ENCODE measurements around the gene GXYLT2.
A peak's percentile ranks its signal among the peaks of the same experiment; 100 is the strongest.

Gene GXYLT2, protein sequence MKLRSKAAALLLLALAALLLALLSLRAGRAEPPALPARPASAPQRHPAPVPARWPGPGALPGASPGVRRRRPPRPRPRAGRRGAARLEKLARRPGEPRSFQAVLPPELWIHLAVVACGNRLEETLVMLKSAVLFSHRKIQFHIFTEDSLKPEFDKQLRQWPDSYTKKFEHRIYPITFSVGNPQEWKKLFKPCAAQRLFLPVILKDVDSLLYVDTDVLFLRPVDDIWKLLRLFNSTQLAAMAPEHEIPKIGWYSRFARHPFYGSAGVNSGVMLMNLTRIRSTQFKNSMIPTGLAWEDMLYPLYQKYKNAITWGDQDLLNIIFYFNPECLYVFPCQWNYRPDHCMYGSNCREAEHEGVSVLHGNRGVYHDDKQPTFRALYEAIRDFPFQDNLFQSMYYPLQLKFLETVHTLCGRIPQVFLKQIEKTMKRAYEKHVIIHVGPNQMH

DNA sequence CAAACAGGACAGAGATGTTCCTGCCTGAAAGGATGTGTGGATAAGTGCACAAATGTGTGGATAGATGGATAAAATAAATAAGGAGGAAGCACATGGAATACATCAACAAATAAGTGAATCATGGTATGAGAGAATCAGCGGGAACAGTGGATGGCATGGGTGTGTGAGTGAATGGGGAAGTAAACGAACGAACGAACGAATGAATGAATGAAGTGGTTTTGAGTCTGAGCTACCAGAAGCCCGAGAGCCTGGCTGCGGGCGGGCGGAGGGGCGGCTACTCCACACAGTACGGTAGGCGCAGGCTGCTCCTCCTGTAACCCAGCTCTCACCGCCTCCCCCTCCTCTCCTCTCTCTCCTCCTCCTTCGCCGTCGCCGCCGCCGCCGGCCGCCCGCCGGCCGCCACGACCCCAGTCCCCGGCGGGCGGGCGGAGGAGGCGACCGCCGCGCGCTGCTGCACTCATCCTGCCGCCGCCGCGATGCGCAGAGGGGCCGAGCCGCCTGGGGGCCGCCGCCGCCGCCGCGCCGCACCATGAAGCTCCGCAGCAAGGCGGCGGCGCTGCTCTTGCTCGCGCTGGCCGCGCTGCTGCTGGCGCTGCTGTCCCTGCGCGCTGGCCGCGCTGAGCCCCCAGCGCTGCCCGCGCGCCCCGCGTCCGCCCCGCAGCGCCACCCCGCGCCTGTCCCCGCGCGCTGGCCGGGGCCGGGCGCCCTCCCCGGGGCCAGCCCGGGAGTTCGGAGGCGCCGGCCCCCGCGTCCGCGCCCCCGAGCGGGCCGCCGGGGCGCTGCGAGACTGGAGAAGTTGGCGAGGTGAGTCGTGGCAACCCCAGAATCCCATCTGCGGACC lies at the start of gene GXYLT2:
TSS of gene GXYLT2 (plus strand) at position 342 of the 841 bp plus-strand sequence. CDS start at position 530, 188 bp downstream.
- DNase-seq, result peak; percentile 44

DNA sequence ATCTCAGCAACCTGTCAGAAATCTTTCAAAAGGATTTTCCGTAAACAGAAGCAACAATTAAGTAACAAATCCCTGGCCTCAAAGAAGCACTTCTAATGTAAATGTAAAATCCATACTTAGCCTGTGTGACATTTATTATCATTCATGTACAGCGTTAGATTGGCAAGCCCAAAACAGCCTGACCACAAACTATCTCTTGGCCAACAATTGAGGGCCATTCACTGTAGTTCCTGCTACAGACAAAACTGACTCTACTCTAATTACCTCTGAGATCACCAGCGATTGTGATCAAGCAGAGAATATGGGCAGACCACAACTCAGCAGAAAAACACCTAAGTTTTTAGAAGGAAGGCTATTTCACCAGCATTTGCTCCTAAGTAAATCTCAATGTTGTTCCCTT lies 48.8 kb upstream of the GXYLT2 start:
- DNase-seq, result no peak

DNA sequence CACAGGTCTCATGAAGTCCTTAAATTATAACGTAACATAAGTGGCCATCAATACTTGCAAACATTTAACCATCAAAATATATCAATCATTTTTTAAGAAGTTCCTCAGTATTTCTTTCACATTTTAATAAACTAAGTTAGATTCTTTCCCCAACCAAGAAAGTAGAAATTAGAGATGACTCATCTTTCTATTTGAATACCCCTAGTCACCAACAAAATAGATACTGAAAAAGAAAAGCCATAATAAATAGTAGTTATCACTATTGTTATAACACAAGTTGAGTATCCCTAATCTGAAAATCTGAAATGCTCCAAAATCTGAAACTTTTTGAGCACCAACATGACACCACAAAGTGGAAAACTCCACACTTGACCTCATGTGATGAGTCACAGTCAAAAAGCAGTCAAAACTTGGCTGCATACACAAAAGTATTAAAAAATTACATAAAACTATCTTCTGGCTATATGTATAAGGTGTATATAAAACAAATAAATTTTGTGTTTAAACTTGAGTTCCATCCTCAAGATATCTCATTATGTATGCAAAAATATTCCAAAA lies 43.3 kb upstream of the GXYLT2 start:
- DNase-seq, result no peak

DNA sequence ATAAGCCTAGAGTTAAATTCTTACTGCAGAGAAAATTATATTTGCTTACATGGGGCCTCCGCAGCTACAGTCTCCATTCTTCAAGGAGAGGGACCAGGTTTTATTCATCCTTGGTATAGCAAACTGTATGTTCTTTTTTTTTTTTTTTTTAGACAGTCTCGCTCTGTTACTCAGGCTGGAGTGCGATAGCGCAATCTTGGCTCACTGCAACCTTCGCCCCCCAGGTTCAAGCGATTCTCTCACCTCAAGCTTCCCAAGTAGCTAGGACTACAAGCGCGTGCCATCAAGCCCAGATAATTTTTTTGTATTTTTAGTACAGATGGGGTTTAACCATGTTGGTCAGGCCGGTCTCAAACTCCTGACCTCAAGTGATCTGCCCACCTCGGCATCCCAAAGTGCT lies 41.7 kb upstream of the GXYLT2 start:
- no peak for DNase-seq

DNA sequence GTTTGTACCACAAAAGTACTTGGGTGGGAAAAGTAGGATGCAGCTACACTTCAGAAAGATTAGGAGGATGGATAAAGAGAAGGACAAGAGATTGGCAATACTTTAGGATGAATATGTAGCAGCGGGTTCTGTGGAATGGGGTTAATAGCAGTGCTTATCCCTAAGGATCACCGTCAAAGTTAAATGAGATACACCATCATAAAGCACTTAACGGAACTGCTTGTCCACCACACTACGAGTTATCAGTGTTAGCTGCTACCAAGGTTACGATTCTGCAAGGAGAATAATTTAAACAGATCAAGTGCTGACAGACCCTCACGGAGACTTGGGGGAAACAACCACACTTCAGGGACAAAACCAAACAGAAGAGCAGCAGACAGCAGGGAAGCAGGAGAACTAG lies 40.6 kb upstream of the GXYLT2 start:
- DNase-seq, result no peak

DNA sequence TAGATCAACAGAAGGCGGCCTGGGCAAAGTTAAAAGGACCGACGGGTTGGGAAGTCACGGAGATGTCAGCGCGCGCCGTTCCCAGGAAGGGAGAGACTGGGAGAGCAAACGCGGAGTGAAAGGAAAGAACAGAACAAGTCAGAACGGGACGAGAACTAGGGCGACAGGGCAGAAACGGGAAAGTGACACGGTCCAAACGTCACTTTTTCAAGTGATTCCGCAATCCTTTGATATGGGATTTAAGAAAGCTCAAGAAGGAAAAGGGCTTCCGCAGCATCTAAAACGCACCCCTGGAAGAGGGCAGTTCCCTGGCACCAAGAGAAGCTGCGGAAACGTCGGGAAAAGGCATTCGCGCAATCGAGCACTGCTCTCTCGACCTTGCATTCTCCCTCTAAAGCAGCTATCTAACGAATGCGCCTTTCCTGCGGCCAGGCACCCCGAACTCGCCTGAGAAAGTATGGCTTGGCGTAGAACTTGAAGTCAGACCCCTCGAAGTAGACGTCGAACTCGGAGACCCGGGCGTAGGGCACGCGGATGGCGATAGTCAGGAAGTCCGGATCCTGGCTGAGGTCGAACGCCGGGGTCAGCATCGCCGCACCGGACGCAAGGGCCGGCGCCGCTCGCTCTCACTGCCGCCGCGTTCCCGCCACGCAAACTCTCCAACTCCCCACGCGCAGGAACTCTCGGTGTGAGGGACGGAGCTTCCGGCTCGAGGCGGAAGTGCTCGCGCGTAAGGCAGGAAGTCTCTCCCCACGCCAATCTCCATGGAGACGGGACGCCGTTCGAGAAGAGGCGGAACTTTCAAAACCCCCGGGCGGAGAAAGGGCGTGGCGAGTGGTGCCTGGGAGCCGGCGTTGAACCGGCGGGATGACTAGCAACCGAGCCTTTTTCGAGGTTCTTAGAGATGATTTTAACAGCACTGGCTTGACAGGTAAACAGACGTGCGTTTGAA lies 39.8 kb upstream of the GXYLT2 start, which contains the start of gene SHQ1:
TSS of gene SHQ1 (minus strand) at position 695 of the 952 bp plus-strand sequence. CDS start at position 590, 105 bp downstream.
- peak; percentile 84 for DNase-seq

DNA sequence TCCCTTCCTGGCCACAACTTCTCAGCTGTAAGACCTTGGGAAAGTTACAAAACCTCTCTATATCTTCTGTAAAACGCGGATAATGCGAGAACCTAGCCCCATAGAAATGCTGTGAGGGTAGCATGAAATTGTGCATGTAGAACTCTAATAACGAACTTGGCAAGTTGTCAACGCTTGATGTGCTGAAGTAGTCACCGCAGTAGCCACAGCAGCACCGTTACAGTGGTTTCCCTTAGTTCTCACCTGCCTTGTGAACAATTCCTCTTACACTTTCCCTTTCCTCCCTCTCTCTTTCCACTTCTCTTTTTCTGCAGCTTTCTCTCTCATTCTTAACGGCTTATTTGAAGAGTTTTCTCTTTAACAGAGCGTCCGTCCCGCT lies 39.2 kb upstream of the GXYLT2 start:
- DNase-seq, result peak; percentile 63

DNA sequence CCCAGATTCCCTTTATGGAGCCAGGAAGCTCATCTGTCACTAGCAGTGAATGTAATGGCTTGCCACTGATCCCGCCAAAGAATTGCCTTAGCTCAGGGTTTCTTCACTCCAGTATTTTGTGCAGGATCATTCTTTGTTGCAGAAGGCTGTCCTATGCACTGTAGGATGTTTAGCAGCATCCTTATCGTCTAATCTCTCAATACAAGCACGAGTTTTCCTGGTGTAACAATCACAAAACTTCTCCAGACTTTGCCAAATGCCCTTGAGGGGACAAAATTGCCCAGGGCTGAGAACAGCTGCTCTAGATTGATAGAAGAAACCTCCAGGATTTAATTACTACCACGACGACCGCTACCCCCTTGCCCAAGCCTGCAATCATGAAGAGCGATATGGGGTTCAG lies 32.8 kb upstream of the GXYLT2 start:
- no peak for DNase-seq

DNA sequence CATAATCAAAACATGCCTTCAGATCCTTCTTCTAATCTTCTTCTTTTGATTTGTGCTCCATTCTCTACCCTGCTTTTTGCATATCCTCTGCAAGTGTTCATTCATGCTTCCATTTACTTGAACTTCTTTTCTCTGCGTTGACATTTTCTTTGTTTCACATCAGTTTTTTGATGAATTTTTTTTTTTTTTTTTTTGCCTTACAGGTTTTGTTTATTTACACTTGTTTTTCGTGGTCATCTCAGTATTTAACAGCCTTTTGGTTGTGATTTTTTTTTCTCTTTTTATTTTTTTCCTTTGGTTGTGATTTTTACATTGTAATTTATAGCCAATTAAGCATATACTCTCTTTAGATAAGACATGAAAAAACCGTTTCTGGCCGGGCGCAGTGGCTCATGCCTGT lies 27.8 kb upstream of the GXYLT2 start:
- no peak for DNase-seq

DNA sequence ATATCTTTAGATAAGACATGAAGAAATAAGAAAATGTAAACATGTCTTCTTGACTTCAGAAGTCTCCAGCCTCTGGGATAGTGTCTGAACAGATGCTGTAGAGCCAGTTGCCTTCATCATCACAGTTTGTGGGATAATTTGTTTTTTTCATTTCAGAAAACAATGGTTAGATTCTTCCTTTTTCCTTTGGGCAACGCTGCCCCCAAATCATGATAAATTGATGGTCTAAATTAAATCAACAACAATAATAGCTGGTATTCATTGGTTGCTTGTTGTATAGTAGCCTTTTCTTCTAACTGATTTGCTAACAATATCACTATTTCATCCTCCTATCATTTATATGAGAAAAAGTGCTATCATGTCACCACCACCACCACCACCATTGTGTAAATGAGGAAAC lies 27.0 kb upstream of the GXYLT2 start:
- DNase-seq, result no peak

DNA sequence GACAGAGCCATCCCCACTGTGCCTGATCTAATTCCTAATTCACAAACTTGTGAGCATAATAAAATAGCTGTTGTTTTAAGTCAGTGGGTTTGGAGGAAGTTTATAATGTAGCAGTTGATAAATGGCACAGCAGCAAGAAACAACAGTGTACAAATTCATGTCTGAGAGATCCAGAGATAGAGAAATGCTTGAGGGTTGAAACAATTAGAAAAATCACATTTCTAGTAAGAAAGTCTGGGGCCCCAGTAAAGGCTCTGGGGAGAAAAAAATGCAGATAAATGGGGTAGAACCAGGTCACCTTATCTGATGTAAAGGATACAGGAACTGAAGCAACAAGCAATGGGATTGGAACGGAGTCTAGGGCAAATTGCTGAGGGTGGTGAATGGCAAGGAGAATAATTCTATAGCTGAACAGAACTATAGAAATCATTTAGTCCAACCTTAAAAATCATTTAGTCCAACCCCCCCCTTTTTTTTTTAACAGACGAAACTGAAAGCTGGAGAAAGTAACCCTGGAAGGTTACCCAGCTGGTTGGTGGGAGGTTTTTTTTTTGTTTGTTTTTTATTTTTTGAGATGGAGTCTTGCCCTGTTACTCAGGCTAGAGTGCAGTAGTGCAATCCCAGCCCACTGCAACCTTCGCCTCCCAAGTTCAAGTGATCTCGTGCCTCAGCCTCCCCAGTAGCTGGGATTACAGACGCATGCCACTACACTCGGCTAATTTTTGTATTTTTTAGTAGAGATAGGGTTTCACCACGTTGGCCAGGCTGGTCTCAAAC lies 25.3 kb upstream of the GXYLT2 start:
- DNase-seq, result no peak

DNA sequence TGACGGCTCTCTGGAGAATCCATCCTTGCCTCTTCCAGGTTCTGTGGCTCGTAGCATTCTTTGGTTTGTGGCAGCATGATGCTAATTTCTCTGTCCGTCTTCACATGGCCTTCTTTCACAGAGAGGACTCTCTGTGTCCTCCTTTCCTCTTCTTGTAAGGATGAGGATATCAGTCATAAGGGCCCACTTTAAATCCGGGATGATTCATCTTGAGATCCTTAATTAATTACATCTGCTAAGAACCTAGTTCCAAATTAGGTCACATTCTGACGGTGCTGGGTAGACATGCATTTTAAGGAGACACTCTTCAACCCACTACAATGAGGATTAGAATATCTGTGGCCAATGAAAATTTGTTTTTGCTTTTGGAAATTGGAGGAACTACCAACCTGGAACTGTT lies 15.7 kb upstream of the GXYLT2 start:
- no peak for DNase-seq

DNA sequence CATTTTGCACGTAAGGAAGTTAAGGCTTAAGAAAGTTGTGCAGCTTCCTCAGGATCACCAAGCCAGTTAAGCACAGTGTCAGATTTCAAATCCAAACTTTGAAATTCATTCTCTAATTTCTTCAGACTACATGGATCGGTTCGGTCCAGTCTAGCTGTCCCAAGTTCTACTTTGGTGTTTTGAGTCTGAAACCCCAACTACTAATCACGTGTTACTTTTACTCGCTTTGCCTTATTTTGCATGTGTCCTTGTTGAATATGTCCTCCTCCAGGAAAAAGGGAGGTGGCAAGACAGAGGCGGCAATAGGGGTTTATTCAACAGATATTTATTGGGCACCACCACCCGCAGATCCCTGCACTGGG lies 522 bp upstream of the GXYLT2 start:
- DNase-seq, result no peak

DNA sequence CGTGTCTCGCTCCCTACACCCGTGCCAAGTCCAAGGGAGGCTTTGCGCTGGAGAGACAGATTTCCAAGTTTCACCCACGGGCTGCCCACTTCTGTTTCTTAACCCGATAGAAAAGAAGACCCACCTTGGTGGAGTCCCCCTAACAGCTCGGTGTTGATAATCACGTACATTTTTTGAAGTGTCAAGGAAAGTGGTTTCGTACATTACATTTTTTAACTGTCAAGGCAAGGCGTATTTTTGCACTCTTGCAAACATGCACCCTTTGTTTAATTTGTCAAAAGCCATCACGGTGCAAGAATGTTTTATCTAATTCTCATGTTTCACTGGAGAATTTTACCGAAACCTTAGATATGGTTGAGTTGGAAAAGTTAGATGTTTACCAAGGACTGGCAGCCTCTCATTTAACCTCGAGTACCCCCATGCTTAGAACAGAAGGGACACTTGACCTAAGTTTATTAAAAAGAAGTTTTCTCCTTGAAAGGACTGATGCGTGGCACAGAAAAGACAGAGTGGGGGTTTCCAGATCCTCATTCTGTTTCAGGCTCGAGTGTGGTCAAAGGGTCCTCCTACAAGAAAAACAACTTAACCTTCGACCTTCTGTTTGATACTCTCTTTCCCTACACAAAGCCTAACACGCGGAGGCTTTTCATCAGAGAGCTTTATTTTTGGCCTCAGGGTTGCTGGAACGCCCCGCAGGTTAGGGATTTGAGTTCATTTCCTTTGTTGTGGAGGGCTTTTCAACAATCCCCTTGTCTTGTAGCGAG lies 882 bp downstream of the GXYLT2 start:
- no peak for DNase-seq

DNA sequence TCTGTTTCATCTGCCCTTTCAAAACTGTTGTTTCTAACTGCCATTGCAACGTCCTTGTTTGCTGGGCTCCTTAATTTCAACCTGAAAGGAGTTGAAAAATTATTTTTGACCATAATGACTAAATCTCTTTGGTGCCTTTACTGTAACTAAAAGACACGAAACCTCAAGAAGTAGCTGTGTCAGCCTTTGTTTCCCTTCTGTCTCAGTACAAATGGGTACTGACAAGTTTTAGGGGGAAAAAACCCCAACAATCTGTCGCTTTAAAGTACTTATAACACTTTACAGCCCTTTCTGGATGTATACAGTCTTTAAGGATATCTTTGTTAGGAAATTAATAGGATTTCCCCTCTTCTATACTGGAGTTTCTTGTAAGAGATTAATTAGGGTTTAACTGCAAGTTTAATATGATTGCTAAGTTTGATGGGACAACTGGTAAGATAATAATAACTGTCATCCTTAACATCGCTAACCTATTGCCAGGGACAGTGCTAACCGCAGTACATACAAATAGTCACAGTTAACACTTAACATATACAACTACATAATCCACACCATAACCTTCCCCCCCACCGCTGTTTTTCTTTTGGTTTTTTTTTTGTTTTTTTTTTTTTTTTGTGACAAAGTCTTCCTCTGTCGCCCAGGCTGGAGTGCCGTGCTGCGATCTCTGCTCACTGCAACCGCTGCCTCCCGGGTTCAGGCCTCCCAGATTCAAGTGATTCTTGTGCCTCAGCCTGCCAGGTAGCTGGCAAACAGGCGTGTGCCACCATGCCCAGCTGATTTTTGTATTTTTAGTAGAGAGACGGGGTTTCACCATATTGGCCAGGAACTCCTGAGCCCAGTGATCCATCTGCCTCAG lies 1.7 kb downstream of the GXYLT2 start:
- DNase-seq, result no peak

DNA sequence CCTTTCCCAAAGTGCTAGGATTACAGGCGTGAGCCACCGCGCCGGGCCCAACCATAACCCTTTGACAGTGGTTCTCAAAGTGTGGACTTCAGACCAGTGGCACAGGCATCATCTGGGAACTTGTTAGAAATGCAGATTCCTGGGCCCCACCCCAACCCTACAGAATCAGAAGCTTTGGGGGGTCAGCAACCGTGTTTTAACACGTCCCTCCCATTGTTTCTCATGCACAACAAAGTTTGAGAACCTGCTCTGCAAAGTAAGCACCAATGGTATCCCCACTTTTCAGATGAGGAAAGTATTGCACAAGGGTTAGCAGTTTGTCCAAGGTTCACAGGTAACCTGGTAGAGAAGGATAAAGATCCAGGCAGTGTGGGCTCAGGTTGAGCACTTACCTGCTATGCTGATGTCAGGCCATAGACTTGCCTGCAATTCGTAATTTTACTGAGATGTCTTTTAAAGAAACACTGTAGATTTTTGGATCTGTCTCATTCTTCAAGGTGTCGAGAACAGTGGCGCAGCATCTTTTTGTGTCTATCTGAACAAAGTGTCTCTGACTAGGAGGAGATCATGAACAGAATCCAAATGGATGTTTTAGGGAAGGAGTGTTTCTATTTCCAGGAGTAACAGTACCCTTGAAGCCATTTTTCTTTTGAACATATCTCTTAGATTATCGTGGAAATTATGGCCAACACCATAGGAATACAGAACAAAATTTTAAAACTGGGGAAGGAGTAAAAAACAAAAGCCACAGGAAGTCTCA lies 2.5 kb downstream of the GXYLT2 start:
- no peak for DNase-seq

DNA sequence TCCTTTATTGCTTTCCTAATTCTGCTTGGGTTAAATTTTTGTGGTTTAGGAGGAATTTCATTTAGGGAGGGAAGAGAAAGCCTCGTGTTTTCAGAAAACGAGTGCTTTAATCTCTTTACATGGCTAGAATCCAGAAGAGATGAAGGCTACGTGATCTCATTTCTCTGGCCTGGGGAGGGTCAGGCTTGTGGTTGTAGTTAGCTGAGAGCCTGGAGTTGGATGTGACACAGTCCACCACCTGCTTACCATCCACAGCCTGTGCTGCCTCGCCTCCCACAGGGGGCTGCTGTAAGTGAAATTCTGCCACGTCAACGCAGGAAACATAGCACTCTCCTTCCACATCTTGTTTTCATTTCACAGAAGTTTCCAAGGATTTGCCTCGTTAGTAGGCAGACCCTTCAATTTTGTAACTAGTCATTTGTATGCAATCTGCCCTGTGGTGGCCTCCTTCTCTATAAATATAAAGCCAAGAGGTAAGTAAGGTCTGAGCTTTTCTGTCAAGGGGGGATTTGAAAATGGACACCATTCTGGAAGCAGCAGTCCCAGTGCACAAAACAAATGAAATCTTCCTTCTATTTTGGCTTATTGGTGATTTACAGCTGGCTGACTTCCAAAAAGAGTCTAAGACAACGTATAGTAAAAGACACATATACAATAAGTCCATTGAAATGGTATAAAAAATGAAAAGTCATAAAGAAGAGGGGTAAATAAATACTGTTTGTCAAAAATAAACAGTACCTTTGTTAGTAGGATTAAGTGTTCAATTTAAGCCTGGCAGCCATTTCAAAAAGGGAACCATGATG lies 3.4 kb downstream of the GXYLT2 start:
- DNase-seq, result no peak

DNA sequence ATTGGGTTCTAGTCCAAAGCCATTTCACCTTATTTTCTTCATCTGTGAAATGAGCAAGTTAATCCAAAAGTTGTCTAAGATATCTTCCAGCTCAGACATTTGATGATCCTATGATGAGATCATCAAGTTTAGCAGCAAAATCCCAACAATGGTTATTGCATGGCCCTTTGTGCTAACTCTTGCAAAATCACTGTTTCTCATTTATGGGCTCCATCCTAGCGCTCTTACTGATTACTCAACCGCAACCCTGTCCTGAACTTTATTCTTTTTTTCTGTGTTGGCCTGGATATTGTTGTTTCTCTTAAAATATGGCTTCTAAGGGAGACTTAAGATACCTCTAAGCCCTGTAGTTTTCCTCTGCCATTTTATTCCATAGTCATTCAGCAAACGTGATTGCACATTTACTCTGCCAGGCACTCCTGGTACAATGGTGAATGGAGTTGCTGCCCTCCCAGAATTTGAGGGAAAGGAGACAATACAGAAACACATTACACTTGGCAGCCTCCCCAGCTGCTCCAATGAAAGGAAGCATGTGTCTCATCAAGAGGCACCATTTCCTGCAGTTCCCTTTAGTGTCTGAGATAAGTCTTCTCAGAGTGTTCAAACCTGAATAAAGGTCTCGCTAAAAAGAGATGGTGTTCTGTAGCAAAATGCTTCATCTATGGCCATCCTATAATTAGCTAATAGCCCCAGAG lies 4.4 kb downstream of the GXYLT2 start:
- DNase-seq, result no peak
